ENCODE data around the gene WDR18. TPM values are rescaled to one million over a fixed set of nuclear protein-coding genes. Genes with fewer than 3 reads are reported as not detected.

The WDR18 gene
- total and polyA plus RNA-seq, 4 donors: 36.6 to 60.2 (median 45.7) TPM

DNA sequence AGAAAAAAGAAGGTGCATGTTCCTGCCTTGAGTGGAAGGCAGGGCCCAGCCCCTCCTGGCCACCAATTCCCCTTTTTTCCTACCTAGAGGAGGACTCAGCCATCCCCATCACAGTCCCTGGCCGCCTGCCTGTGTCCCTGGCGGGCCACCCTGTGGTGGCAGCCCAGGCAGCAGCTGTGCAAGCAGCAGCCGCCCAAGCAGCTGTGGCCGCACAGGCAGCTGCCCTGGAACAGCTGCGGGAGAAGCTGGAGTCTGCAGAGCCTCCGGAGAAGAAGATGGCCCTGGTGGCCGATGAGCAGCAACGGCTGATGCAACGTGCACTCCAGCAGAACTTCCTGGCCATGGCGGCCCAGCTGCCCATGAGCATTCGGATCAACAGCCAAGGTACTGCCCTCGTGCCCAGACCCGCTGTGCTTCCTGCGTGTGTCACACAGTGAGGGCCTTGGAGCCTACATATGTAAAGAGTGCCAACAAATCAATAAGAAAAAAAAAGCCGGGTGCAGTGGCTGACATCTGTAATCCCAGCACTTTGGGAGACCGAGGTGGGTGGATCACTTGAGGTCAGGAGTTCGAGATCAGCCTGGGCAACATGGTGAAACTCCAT is 17.6 kb upstream of the WDR18 start:
- Histone ChIP-seq H3K27ac (ENCODE audit: low read depth in 1 of 2, low read length in 1 of 2) (no peak overlapping the region), H3K36me3 (ENCODE audit: control insufficient read depth in 4 of 4, insufficient read depth in 4 of 4, low read length in 4 of 4) (peaks cover 9 to 47% (median 36%) of the 10 kb centered on the region in 4 donors), H3K27me3 (ENCODE audit: control insufficient read depth in 3 of 3, insufficient read depth in 3 of 3, low read length in 2 of 3) (no peaks in the 10 kb centered on the region), H3K9me3 (ENCODE audit: control insufficient read depth in 4 of 4, insufficient read depth in 3 of 4, low read length in 3 of 4) (peaks cover 0 to 8% (median 3%) of the 10 kb centered on the region in 4 donors), H3K4me3 (no peak overlapping the region), H3K9ac (ENCODE audit: insufficient read depth in 1 of 2, low read length in 2 of 2) (no peak overlapping the region), H3K4me1 (ENCODE audit: control insufficient read depth in 5 of 5, insufficient read depth in 5 of 5, low read length in 5 of 5) (peaks cover 0 to 7% (median 2%) of the 10 kb centered on the region in 5 donors)
- no peak for ATAC-seq (ENCODE audit: insufficient read depth, low FRiP score)
- TF ChIP-seq, protein P1, sequence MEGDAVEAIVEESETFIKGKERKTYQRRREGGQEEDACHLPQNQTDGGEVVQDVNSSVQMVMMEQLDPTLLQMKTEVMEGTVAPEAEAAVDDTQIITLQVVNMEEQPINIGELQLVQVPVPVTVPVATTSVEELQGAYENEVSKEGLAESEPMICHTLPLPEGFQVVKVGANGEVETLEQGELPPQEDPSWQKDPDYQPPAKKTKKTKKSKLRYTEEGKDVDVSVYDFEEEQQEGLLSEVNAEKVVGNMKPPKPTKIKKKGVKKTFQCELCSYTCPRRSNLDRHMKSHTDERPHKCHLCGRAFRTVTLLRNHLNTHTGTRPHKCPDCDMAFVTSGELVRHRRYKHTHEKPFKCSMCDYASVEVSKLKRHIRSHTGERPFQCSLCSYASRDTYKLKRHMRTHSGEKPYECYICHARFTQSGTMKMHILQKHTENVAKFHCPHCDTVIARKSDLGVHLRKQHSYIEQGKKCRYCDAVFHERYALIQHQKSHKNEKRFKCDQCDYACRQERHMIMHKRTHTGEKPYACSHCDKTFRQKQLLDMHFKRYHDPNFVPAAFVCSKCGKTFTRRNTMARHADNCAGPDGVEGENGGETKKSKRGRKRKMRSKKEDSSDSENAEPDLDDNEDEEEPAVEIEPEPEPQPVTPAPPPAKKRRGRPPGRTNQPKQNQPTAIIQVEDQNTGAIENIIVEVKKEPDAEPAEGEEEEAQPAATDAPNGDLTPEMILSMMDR (IDR thresholded peaks at IDR 0.05; ENCODE audit: control extremely low read depth, extremely low read depth): no peak
- WGBS, 2 donors: 93 to 95% methylated on average over 17 of the region's 17 CpGs
- DNase-seq: no peak

DNA sequence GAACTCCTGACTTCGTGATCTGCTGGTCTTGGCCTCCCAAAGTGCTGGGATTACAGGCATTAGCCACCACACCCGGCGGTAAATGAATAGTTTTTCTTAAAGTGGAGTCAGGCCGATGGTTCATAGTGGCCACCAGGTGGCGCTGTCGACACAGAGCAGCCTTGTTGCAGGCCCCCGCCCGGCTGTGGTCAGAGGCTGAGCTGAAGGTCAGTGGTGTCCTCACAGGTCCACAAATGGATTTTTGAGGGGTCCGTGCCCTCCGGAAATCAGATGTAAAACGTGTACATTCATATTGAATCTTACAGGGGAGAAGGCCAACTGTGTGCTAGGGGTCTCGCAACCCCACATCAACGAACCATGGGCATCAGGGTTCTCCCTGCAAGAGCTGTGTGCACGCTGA is 13.4 kb upstream of the WDR18 start:
- Histone ChIP-seq H3K4me3 (no peak overlapping the region), H3K4me1 (ENCODE audit: control insufficient read depth in 5 of 5, insufficient read depth in 5 of 5, low read length in 5 of 5) (no peaks in the 10 kb centered on the region), H3K27me3 (ENCODE audit: control insufficient read depth in 3 of 3, insufficient read depth in 3 of 3, low read length in 2 of 3) (no peaks in the 10 kb centered on the region), H3K36me3 (ENCODE audit: control insufficient read depth in 4 of 4, insufficient read depth in 4 of 4, low read length in 4 of 4) (peaks cover 8 to 37% (median 26%) of the 10 kb centered on the region in 4 donors), H3K9me3 (ENCODE audit: control insufficient read depth in 4 of 4, insufficient read depth in 3 of 4, low read length in 3 of 4) (peaks cover 0 to 11% (median 2%) of the 10 kb centered on the region in 4 donors), H3K27ac (ENCODE audit: low read depth in 1 of 2, low read length in 1 of 2) (no peak overlapping the region), H3K9ac (ENCODE audit: insufficient read depth in 1 of 2, low read length in 2 of 2) (no peak overlapping the region)
- ATAC-seq (ENCODE audit: insufficient read depth, low FRiP score): no peak
- TF ChIP-seq, protein P1 (IDR thresholded peaks at IDR 0.05; ENCODE audit: control extremely low read depth, extremely low read depth): no peak
- 96% methylated on average over 14 of the region's 14 CpGs for WGBS, 2 donors
- no peak for DNase-seq

DNA sequence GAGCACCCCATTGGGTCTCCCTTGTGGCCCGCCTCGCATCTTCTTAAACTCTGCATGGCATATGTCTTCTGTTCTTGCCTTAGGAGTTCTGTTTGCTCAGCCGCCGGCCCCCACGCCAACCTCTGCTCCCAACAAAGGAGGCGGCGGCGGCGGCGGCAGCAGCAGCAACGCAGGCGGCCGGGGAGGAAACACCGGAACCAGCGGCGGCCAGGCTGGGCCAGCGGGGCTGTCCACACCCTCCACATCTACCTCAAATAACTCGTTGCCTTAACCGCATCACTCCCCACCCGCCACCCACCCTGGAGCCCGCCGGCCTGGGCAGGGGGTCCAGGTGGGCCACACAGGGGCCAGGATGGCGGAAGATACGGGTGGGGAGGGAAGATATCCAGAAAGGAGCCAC is 12.3 kb upstream of the WDR18 start:
- H3K36me3 ChIP-seq (ENCODE audit: control insufficient read depth in 4 of 4, insufficient read depth in 4 of 4, low read length in 4 of 4): peaks cover 4 to 30% (median 22%) of the 10 kb centered on the region in 4 donors
- DNase-seq: no peak

More for the DNA sequence above, 12.3 kb upstream of the WDR18 start:
- TF ChIP-seq, protein P1 (IDR thresholded peaks at IDR 0.05; ENCODE audit: control extremely low read depth, extremely low read depth): no peak
- ATAC-seq (ENCODE audit: insufficient read depth, low FRiP score): no peak
- Histone ChIP-seq H3K4me3 (no peak overlapping the region), H3K27ac (ENCODE audit: low read depth in 1 of 2, low read length in 1 of 2) (no peak overlapping the region), H3K4me1 (ENCODE audit: control insufficient read depth in 5 of 5, insufficient read depth in 5 of 5, low read length in 5 of 5) (no peaks in the 10 kb centered on the region), H3K27me3 (ENCODE audit: control insufficient read depth in 3 of 3, insufficient read depth in 3 of 3, low read length in 2 of 3) (no peaks in the 10 kb centered on the region), H3K9me3 (ENCODE audit: control insufficient read depth in 4 of 4, insufficient read depth in 3 of 4, low read length in 3 of 4) (peaks cover 0 to 9% (median 2%) of the 10 kb centered on the region in 4 donors), H3K9ac (ENCODE audit: insufficient read depth in 1 of 2, low read length in 2 of 2) (no peak overlapping the region)
- 95% methylated on average over 24 of the region's 24 CpGs for WGBS, 2 donors

Data from lung (tissue), 12 donors.